Adrenal gland (tissue), 12 donors: ENCODE measurements around the gene BMP2K. TPM values are rescaled to one million over a fixed set of nuclear protein-coding genes. Genes with fewer than 3 reads are reported as not detected.

Experiments
- DNase-seq, 7 donors: peaks; one replicate each; pipeline ENCODE4 v3.0.0-alpha.2; 2019 to 2020
- H3K27ac ChIP-seq, 5 donors: fragments of 200-600 bp; sonication (generic) in 4 of 5; 1 replicate in 3 of 5; 2 replicates in 2 of 5; pipeline versions ENCODE4 v1.5.1 to v1.8.0; 2016 to 2020; ENCODE audit warnings: mild to moderate bottlenecking in 1 of 5
- H3K27me3 ChIP-seq: fragments of 200-600 bp; 2 replicates; pipeline ENCODE4 v1.8.0; 2021
- H3K36me3 ChIP-seq, 2 donors: fragments of 200-600 bp; replicated peaks in 1 of 2; 1 replicate in 1 of 2; 2 replicates in 1 of 2; pipeline versions ENCODE4 v1.5.1 to v1.8.0; 2018 to 2022
- H3K4me1 ChIP-seq, 2 donors: fragments of 200-600 bp; replicated peaks in 1 of 2; 1 replicate in 1 of 2; 2 replicates in 1 of 2; pipeline versions ENCODE4 v1.5.1 to v1.8.0; 2018 to 2021
- H3K4me3 ChIP-seq, 4 donors: fragments of 200-600 bp; sonication (generic) in 3 of 4; one replicate each; pipeline ENCODE4 v1.5.1; 2016 to 2018
- H3K9me3 ChIP-seq, 3 donors: fragments of 200-600 bp; sonication (generic) in 1 of 3; replicated peaks in 1 of 3; 1 replicate in 2 of 3; 2 replicates in 1 of 3; pipeline versions ENCODE4 v1.5.1 to v1.8.0; 2016 to 2021
- CTCF ChIP-seq, 6 experiments: fragments of 450-650 bp in 4 of 6; fragments of 200-600 bp in 2 of 6; sonication (generic) in 1 of 6; IDR thresholded peaks; 1 replicate in 5 of 6; 2 replicates in 1 of 6; pipeline versions ENCODE4 v1.5.1 to v1.8.0; 2016 to 2021; ENCODE audit warnings: antibody characterized with exemption in 6 of 6, mild to moderate bottlenecking in 2 of 6, moderate library complexity in 1 of 6
- POLR2A ChIP-seq, 2 donors: fragments of 450-650 bp; IDR thresholded peaks; one replicate each; pipeline ENCODE4 v1.6.1; 2017; ENCODE audit warnings: antibody characterized with exemption in 2 of 2, mild to moderate bottlenecking in 2 of 2, moderate library complexity in 1 of 2
- WGBS, 4 donors: extraction: QIAGEN DNeasy Blood & Tissue Kit in 2 of 4; methylation state at CpG; one replicate each; pipeline versions ENCODE4 v1.1.5 to v1.1.7; 2013 to 2017; 5-methylcytosine and 5-hydroxymethylcytosine counted together
- intact Hi-C, 2 donors: fragments of 100-400 bp; cut with DNase I; formaldehyde crosslinking; loops; one replicate each; pipeline versions ENCODE4 v1.14.1 to v1.15.0; 2022 to 2023
- polyA plus RNA-seq, 3 donors: library from polyadenylated mRNA; stranded (reverse); fragments of 200-250 nt in 2 of 3; fragments of 350-450 nt in 1 of 3; fragmentation: Illumina TruSeq in 1 of 3; extraction: RNeasy Lipid Tissue Mini Kit (QIAGEN cat#74804) in 1 of 3; gene quantifications; one replicate each; pipeline ENCODE4 v1.2.3, GENCODE V29; 2013 to 2014
- total RNA-seq, 9 donors: library from RNA; depleted of rRNA in 4 of 9; stranded (reverse); fragments of >200 nt in 4 of 9; fragments of 120-200 nt in 1 of 9; fragmentation: NEBNext Ultra II Directional in 1 of 9; extraction: Animal tissue kit (Norgen Biotek cat#: 25700) in 1 of 9; gene quantifications; one replicate each; pipeline versions ENCODE4 v1.1.0 to v1.2.4, GENCODE V29; 2013 to 2023
- donor health status: healthy with polysubstance abuse.
- donor health status: Bipolar disorder and iron deficiency.
- donor health status: DM: yes; HTN: yes; CAD: no.
- donor health status: DM: no; HTN: no; CAD: no.
- donor health status: DM: no; HTN: no; CAD: no.
- donor health status: DM: yes; HTN: yes; CAD: no.

Gene BMP2K
- total and polyA plus RNA-seq, 12 donors: 8.7 to 73.2 (median 35.8) TPM

- H3K27ac ChIP-seq: no peak overlapping the region
- no peaks in the 10 kb centered on the region for H3K27me3 ChIP-seq
- H3K4me3 ChIP-seq: no peak overlapping the region
- 39 to 57% (median 53%) methylated on average over 3 of the region's 3 CpGs for WGBS, 4 donors
- no peaks in the 10 kb centered on the region for H3K9me3 ChIP-seq
- H3K4me1 ChIP-seq: peaks cover 0 to 5% of the 10 kb centered on the region in 2 donors
- peak in 1 of 7 donors; percentile 10 for DNase-seq
- H3K36me3 ChIP-seq: no peaks in the 10 kb centered on the region
- TF ChIP-seq POLR2A (IDR thresholded peaks at IDR 0.05): no peak
- no peak for TF ChIP-seq CTCF (IDR thresholded peaks at IDR 0.05)
- intact Hi-C loops: no loop called here
Observed at GRCh38 chr4:78766026-78766425, 10.1 kb upstream of the BMP2K start.

- Histone ChIP-seq H3K4me3 (no peak overlapping the region), H3K27me3 (no peaks in the 10 kb centered on the region), H3K36me3 (no peaks in the 10 kb centered on the region), H3K4me1 (peaks cover 0 to 5% of the 10 kb centered on the region in 2 donors), H3K9me3 (no peaks in the 10 kb centered on the region), H3K27ac (no peak overlapping the region)
- DNase-seq: no peak
- WGBS, 4 donors: 85 to 91% (median 88%) methylated on average over 5 of the region's 5 CpGs
- no peak for TF ChIP-seq POLR2A (IDR thresholded peaks at IDR 0.05)
- no peak for TF ChIP-seq CTCF (IDR thresholded peaks at IDR 0.05)
- intact Hi-C loops: no loop called here
Observed at GRCh38 chr4:78766650-78767049, 9.5 kb upstream of the BMP2K start.

GRCh38 chr4:78767350-78767749 lies 8.8 kb upstream of the BMP2K start:
- no peaks in the 10 kb centered on the region for H3K36me3 ChIP-seq
- no peak overlapping the region for H3K4me3 ChIP-seq
- no peaks in the 10 kb centered on the region for H3K27me3 ChIP-seq
- no peaks in the 10 kb centered on the region for H3K9me3 ChIP-seq
- DNase-seq: no peak
- H3K4me1 ChIP-seq: peaks cover 0 to 5% of the 10 kb centered on the region in 2 donors
- intact Hi-C loops: no loop called here
- TF ChIP-seq CTCF (IDR thresholded peaks at IDR 0.05) (no peak), POLR2A (IDR thresholded peaks at IDR 0.05) (no peak)
- no peak overlapping the region for H3K27ac ChIP-seq

- no peak for TF ChIP-seq POLR2A (IDR thresholded peaks at IDR 0.05)
- TF ChIP-seq CTCF (IDR thresholded peaks at IDR 0.05): no peak
- Histone ChIP-seq H3K27ac (no peak overlapping the region), H3K4me1 (peaks cover 0 to 5% of the 10 kb centered on the region in 2 donors), H3K27me3 (no peaks in the 10 kb centered on the region), H3K9me3 (no peaks in the 10 kb centered on the region), H3K4me3 (no peak overlapping the region), H3K36me3 (no peaks in the 10 kb centered on the region)
- WGBS, 4 donors: 38 to 44% (median 40%) methylated on average over 12 of the region's 12 CpGs
- intact Hi-C loops: no loop called here
- DNase-seq: peak; percentile 43 to 65 (median 51)
Observed at GRCh38 chr4:78768452-78769180, 7.5 kb upstream of the BMP2K start.
